Sigmoid colon (tissue), 4 donors: Measurements from ENCODE around the gene COBLL1.

Experiments used
- EP300 ChIP-seq, 4 donors: sonication (generic); formaldehyde crosslinking; IDR thresholded peaks; one replicate each; pipeline ENCODE4 v1.6.1; 2017; ENCODE audit warnings: antibody characterized with exemption in 4 of 4
- POLR2A ChIP-seq, 2 donors: fragments of 450-650 bp; IDR thresholded peaks; one replicate each; pipeline ENCODE4 v1.6.1; 2016; ENCODE audit warnings: antibody characterized with exemption in 2 of 2, mild to moderate bottlenecking in 2 of 2, moderate library complexity in 2 of 2
- TF ChIP-seq, protein P1 (sequence below), 4 experiments: fragments of 450-650 bp in 3 of 4; fragments of 200-600 bp in 1 of 4; IDR thresholded peaks; one replicate each; pipeline ENCODE4 v1.5.1; 2016 to 2019; ENCODE audit warnings: antibody characterized with exemption in 4 of 4, mild to moderate bottlenecking in 3 of 4, moderate library complexity in 2 of 4

DNA sequence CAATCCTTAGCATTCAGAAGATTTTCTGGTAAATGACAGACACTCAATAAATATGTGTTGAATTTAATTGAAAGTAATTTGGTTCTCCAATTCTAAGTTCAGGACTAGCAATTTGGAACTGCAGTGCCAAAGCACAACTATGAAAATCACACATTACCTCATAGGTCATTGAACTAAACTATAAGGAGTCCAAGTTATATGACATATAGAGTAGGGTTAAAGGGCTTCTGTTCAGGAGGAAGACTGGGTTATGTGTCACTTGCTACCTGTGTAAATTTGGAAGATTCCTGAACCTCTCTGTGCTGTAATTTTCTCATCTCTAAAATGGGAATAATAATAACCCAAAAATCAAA is 27.8 kb upstream of the COBLL1 start:
- TF ChIP-seq, protein P1, sequence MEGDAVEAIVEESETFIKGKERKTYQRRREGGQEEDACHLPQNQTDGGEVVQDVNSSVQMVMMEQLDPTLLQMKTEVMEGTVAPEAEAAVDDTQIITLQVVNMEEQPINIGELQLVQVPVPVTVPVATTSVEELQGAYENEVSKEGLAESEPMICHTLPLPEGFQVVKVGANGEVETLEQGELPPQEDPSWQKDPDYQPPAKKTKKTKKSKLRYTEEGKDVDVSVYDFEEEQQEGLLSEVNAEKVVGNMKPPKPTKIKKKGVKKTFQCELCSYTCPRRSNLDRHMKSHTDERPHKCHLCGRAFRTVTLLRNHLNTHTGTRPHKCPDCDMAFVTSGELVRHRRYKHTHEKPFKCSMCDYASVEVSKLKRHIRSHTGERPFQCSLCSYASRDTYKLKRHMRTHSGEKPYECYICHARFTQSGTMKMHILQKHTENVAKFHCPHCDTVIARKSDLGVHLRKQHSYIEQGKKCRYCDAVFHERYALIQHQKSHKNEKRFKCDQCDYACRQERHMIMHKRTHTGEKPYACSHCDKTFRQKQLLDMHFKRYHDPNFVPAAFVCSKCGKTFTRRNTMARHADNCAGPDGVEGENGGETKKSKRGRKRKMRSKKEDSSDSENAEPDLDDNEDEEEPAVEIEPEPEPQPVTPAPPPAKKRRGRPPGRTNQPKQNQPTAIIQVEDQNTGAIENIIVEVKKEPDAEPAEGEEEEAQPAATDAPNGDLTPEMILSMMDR (IDR thresholded peaks at IDR 0.05), result no peak
- TF ChIP-seq EP300 (IDR thresholded peaks at IDR 0.05) (no peak), POLR2A (IDR thresholded peaks at IDR 0.05) (no peak)
